Fibroblast of lung (primary cell): Measurements from ENCODE around the gene TXNDC16.

Experiments used
- EZH2 ChIP-seq: IDR thresholded peaks from 2 replicates; pipeline ENCODE4 v1.5.1; 2012; ENCODE audit warnings: low read length, control low read depth, mild to moderate bottlenecking; ENCODE audit errors: missing control alignments
- TF ChIP-seq, protein P1 (sequence below), 2 donors: IDR thresholded peaks in 1 of 2; conservative IDR thresholded peaks in 1 of 2; 1 replicate in 1 of 2; 2 replicates in 1 of 2; pipeline ENCODE4 v1.5.1; 2011 to 2012; ENCODE audit warnings: low read length in 2 of 2, control low read depth in 1 of 2, inconsistent platforms in 1 of 2, low read depth in 1 of 2, mild to moderate bottlenecking in 1 of 2

DNA sequence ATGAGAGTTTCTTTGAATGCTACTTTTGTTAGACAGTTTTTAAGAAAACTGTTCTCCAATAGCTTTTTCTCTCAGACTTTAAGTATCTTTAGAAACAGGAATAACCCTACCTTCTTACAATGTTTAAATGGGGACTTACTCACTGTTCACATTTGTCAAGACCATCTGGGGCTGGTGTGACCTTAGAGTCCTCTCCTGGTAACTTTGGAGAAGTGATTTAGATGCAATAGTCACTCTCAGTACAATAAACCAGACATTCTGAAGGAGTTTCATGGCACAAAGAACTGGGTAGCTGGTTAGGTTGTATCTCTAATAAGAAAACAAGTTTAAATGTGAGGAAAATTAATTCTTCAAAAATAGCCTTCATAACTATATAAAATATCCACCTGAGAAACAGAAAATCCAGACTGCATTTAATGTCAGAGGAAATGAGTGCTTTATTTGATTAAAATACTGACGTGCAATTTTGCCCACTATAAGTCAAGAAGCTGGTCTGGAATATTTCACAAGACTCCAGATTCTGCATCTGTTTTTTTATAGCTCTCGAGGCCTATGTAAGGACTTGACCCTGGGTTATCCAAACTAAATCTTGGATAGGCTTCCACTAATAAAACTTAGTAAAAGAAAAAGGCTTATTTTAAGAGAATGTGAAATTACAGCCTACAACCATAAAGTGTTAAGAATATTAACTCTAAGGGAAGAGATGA lies 129.5 kb downstream of the TXNDC16 start:
- TF ChIP-seq, protein P1, sequence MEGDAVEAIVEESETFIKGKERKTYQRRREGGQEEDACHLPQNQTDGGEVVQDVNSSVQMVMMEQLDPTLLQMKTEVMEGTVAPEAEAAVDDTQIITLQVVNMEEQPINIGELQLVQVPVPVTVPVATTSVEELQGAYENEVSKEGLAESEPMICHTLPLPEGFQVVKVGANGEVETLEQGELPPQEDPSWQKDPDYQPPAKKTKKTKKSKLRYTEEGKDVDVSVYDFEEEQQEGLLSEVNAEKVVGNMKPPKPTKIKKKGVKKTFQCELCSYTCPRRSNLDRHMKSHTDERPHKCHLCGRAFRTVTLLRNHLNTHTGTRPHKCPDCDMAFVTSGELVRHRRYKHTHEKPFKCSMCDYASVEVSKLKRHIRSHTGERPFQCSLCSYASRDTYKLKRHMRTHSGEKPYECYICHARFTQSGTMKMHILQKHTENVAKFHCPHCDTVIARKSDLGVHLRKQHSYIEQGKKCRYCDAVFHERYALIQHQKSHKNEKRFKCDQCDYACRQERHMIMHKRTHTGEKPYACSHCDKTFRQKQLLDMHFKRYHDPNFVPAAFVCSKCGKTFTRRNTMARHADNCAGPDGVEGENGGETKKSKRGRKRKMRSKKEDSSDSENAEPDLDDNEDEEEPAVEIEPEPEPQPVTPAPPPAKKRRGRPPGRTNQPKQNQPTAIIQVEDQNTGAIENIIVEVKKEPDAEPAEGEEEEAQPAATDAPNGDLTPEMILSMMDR (conservative IDR thresholded peaks at IDR 0.05 in 1 of 2, IDR thresholded peaks at IDR 0.05 in 1 of 2; ENCODE audit: low read depth in 1 of 2, low read length in 2 of 2) = no peak
- TF ChIP-seq EZH2 = no peak
